ENCODE results near the gene THAP10.

DNA sequence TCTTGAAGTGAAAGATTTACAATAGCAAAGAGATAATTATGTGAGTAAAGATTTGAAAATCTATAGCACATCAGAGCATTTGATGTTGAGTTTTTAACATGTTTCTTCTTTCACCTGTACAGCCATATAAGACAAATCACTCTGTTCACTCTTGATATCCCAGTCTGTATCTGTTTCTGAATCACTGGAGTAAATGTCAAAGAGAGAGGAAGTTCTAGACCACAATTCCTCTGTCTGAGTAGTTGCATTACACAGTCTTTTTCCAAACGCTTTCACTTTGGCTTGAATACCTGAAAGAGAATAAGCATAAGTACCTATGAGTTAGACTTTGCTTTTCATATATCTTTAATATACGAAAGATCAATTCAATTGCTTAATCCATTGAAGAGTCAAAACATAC lies 9.9 kb downstream of the THAP10 start:
- no peak for TF ChIP-seq POLR2A (IDR thresholded peaks at IDR 0.05)
- TF ChIP-seq, protein P1, sequence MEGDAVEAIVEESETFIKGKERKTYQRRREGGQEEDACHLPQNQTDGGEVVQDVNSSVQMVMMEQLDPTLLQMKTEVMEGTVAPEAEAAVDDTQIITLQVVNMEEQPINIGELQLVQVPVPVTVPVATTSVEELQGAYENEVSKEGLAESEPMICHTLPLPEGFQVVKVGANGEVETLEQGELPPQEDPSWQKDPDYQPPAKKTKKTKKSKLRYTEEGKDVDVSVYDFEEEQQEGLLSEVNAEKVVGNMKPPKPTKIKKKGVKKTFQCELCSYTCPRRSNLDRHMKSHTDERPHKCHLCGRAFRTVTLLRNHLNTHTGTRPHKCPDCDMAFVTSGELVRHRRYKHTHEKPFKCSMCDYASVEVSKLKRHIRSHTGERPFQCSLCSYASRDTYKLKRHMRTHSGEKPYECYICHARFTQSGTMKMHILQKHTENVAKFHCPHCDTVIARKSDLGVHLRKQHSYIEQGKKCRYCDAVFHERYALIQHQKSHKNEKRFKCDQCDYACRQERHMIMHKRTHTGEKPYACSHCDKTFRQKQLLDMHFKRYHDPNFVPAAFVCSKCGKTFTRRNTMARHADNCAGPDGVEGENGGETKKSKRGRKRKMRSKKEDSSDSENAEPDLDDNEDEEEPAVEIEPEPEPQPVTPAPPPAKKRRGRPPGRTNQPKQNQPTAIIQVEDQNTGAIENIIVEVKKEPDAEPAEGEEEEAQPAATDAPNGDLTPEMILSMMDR (IDR thresholded peaks at IDR 0.05 in 8 of 11, conservative IDR thresholded peaks at IDR 0.05 in 3 of 11), result no peak
- TF ChIP-seq POLR2AphosphoS5 (IDR thresholded peaks at IDR 0.05), result no peak
